ENCODE measurements around the gene TIMM13.

TIMM13 gene

DNA sequence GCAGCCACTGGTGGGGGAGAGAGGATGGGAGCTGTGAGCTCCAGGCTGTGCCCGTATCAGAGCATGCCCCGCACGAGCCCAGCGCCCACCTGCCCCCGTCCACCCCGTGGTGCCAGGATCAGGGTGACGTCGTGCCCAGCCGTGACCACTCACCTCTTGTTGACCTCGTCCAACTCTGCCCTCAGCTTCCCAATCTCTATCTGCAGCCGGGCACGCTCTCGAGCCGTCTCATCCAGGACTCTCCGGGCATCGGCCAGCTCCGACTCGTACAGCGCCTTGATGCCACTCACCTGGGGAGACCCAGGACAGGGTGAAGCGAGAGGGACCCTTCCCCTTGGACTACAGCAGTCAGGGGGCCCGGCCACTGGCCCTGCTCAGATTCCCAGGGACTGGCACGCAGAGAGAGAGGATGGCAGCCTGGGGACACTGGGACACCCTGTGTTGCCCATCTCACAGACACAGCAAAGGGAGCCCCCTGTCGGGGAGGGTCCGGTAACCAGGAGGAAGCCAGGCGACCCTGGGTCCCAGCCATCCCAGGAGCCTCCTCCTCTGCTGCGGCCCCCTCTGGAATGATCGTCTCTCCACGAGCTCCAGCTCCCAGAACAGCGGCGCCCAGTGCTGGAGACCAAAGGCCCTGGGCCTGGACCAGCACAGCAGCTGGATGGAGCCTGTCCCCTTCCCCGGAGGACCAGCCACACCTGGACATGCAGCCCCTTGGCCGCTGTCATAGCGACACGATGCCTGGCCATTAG lies 17.0 kb upstream of the TIMM13 start:
- no peak overlapping the region for H3K27ac ChIP-seq (replicated peaks)

DNA sequence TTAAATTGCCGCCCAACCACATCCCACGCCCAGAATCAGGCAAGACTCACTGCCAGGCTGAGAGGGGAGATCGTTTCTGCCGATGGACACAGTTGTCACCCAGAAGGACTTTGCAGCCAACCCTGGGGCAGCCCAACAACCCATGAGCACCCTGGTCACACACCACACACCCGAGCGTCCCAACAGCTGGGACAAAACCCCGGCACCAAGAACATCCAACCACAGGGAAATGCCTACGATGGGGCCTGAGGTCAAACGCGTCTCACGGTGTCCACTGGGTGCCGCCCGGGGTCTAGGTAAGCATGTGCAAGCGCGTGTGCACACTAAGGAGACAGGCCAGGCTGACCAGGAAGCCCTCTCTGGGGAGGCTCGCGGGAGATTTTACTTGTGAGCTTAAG lies 16.4 kb upstream of the TIMM13 start:
- no peak for DNase-seq (ENCODE audit: low read depth in 1 of 2, low spot score in 1 of 2)
- no peak overlapping the region for H3K4me3 ChIP-seq (replicated peaks; ENCODE audit: insufficient read depth, low read length)
- no peak overlapping the region for H3K27ac ChIP-seq (replicated peaks)
- H3K27me3 ChIP-seq (ENCODE audit: insufficient read depth, poor library complexity, severe bottlenecking): no peaks in the 10 kb centered on the region
- TF ChIP-seq, protein P1, sequence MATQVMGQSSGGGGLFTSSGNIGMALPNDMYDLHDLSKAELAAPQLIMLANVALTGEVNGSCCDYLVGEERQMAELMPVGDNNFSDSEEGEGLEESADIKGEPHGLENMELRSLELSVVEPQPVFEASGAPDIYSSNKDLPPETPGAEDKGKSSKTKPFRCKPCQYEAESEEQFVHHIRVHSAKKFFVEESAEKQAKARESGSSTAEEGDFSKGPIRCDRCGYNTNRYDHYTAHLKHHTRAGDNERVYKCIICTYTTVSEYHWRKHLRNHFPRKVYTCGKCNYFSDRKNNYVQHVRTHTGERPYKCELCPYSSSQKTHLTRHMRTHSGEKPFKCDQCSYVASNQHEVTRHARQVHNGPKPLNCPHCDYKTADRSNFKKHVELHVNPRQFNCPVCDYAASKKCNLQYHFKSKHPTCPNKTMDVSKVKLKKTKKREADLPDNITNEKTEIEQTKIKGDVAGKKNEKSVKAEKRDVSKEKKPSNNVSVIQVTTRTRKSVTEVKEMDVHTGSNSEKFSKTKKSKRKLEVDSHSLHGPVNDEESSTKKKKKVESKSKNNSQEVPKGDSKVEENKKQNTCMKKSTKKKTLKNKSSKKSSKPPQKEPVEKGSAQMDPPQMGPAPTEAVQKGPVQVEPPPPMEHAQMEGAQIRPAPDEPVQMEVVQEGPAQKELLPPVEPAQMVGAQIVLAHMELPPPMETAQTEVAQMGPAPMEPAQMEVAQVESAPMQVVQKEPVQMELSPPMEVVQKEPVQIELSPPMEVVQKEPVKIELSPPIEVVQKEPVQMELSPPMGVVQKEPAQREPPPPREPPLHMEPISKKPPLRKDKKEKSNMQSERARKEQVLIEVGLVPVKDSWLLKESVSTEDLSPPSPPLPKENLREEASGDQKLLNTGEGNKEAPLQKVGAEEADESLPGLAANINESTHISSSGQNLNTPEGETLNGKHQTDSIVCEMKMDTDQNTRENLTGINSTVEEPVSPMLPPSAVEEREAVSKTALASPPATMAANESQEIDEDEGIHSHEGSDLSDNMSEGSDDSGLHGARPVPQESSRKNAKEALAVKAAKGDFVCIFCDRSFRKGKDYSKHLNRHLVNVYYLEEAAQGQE (IDR thresholded peaks at IDR 0.05; ENCODE audit: insufficient replicate concordance, low read depth): no peak
- TF ChIP-seq, protein P2, sequence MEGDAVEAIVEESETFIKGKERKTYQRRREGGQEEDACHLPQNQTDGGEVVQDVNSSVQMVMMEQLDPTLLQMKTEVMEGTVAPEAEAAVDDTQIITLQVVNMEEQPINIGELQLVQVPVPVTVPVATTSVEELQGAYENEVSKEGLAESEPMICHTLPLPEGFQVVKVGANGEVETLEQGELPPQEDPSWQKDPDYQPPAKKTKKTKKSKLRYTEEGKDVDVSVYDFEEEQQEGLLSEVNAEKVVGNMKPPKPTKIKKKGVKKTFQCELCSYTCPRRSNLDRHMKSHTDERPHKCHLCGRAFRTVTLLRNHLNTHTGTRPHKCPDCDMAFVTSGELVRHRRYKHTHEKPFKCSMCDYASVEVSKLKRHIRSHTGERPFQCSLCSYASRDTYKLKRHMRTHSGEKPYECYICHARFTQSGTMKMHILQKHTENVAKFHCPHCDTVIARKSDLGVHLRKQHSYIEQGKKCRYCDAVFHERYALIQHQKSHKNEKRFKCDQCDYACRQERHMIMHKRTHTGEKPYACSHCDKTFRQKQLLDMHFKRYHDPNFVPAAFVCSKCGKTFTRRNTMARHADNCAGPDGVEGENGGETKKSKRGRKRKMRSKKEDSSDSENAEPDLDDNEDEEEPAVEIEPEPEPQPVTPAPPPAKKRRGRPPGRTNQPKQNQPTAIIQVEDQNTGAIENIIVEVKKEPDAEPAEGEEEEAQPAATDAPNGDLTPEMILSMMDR (IDR thresholded peaks at IDR 0.05; ENCODE audit: insufficient read depth, low read length): no peak
- no peak for TF ChIP-seq SPI1 (IDR thresholded peaks at IDR 0.05; ENCODE audit: borderline replicate concordance, low read depth)
- TF ChIP-seq GABPA (IDR thresholded peaks at IDR 0.05; ENCODE audit: low read depth): no peak
- TF ChIP-seq POLR2AphosphoS5 (IDR thresholded peaks at IDR 0.05; ENCODE audit: low read depth): no peak

More for the DNA sequence above, 17.0 kb upstream of the TIMM13 start:
- TF ChIP-seq, protein P1 (IDR thresholded peaks at IDR 0.05; ENCODE audit: insufficient replicate concordance, low read depth): no peak
- TF ChIP-seq GABPA (IDR thresholded peaks at IDR 0.05; ENCODE audit: low read depth): no peak
- no peak for TF ChIP-seq SPI1 (IDR thresholded peaks at IDR 0.05; ENCODE audit: borderline replicate concordance, low read depth)
- TF ChIP-seq POLR2AphosphoS5 (IDR thresholded peaks at IDR 0.05; ENCODE audit: low read depth): no peak
- TF ChIP-seq, protein P2 (IDR thresholded peaks at IDR 0.05; ENCODE audit: insufficient read depth, low read length): no peak
- no peak for DNase-seq (ENCODE audit: low read depth in 1 of 2, low spot score in 1 of 2)
- Histone ChIP-seq H3K4me3 (replicated peaks; ENCODE audit: insufficient read depth, low read length) (no peak overlapping the region), H3K27me3 (ENCODE audit: insufficient read depth, poor library complexity, severe bottlenecking) (no peaks in the 10 kb centered on the region)

DNA sequence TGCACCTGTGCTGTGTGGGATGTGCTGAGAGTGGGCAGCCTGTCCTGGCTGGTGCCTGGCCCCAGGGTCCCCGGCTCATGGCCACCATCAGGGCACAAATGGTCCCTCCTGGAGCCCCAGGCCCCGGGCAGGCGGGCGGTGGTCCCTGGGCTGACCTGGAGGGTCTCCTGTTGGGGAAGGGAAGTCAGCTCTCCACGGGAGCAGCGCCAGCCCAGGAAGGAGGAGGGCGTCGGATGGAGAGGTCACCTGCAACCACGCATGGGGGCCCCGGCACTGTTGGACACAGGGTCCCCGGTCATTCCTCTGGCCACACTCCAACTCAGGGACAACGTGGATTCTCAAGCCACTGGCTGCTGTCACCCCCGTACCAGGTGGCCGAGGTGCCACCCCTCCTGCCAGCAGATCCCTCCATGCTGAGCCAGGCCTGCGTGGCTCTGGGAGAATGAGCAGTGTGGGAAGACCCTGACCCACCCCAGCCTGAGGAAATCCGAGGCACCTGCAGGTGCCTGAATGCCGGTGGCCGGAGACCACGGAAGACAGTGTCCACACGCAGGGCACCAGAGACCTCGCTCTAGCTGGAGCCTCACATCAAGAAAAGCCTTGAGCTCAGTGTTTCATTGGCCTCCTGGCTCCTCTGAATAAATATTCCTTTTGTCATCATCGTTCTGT lies 15.9 kb upstream of the TIMM13 start:
- H3K27ac ChIP-seq (replicated peaks): no peak overlapping the region
- no peak for DNase-seq (ENCODE audit: low read depth in 1 of 2, low spot score in 1 of 2)
- TF ChIP-seq, protein P1 (IDR thresholded peaks at IDR 0.05; ENCODE audit: insufficient replicate concordance, low read depth): no peak
- TF ChIP-seq, protein P2 (IDR thresholded peaks at IDR 0.05; ENCODE audit: insufficient read depth, low read length): no peak
- no peak for TF ChIP-seq POLR2AphosphoS5 (IDR thresholded peaks at IDR 0.05; ENCODE audit: low read depth)
- no peak for TF ChIP-seq SPI1 (IDR thresholded peaks at IDR 0.05; ENCODE audit: borderline replicate concordance, low read depth)
- no peak for TF ChIP-seq GABPA (IDR thresholded peaks at IDR 0.05; ENCODE audit: low read depth)
- no peak overlapping the region for H3K4me3 ChIP-seq (replicated peaks; ENCODE audit: insufficient read depth, low read length)
- H3K27me3 ChIP-seq (ENCODE audit: insufficient read depth, poor library complexity, severe bottlenecking): no peaks in the 10 kb centered on the region
